NCI-H526 (cell line): ENCODE data around the gene MTHFD1.
"Not testable (repeated sequence)": the region's sequence is repeated elsewhere in the genome, so short reads cannot be mapped to it uniquely, and the experiment has no call there.

Source experiments
- DNase-seq, 2 experiments: peaks; one replicate each; lab custom pipeline; 2025; lab: John Stamatoyannopoulos, UW

Gene MTHFD1

GRCh38 chr14:64387782-64388532 lies at the start of gene MTHFD1:
TSS of gene MTHFD1 (plus strand) at chr14:64388353. CDS start at chr14:64388428, 75 bp downstream.
- peak; percentile 99 to 100 for DNase-seq

GRCh38 chr14:64338616-64339316 lies 49.4 kb upstream of the MTHFD1 start:
- DNase-seq, result peak; percentile 98 to 99

DNA sequence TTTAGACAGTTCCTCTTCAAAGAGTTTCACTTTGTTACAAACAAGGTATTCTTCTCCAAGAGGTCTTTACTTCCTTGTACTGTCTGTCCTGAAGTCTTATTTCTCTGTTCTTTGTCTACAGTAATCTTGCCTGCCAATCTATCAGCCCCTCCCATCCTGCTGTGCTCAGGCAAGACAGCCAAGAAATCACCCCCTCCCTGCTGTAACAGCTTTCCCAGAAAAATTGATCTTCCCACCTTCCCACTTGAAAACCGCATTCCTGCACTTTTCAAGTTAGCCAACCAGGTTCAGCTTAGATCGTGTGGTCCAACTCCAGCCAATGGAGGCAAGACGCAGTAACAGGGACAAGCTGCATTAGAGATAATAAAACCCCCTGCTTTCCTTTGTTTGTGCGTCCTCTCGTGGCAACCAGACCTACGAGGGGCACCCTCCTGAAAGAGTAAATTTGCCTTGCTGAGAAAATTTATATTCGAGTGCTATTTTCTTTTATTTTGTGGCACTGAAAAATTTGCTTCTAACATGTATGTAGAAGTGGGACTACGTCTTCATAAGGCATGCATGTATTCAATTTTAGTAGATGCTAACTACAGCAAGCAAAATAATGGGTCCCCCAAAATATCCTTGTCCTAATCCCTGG lies 47.5 kb upstream of the MTHFD1 start:
- DNase-seq, result no peak

DNA sequence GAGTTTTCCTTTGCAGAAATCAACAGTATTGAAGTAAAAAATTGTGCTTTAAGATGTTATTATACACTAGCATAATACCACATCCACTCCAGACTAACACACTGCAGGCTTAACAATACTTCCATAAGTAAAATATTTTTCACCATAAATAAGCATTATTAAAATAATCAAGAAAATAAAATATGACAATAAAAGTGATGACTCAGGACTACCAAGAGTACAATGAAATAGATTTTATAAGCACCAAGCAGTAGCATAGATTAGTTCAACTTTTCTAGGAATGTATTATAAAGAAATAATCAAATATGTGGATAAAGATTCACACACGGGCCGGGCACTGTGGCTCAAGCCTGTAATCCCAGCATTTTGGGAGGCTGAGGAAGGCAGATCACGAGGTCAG lies 40.4 kb upstream of the MTHFD1 start:
- DNase-seq, result no peak

- no peak for DNase-seq
Observed at GRCh38 chr14:64349741-64350490, 38.2 kb upstream of the MTHFD1 start.

- no peak for DNase-seq
Observed at GRCh38 chr14:64363265-64363846, 24.8 kb upstream of the MTHFD1 start.

DNA sequence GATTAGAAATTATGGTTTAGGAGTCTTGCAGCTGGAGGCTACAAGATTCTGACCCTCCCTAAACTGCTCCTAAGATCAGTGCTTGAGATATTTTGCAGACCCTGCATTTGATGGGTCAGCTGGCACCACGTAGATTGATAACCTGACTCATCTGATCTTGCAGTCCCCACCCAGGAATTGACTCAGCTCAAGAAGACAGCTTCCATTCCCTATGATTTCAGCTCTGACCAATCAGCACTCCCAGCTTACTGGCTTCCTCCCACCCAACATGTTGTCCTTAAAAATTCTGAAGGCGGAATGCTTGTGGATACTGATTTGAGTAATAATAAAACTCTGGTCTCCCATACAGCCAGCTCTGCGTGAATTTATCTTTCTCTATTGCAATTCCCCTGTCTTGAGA lies 23.2 kb upstream of the MTHFD1 start:
- no peak for DNase-seq

DNA sequence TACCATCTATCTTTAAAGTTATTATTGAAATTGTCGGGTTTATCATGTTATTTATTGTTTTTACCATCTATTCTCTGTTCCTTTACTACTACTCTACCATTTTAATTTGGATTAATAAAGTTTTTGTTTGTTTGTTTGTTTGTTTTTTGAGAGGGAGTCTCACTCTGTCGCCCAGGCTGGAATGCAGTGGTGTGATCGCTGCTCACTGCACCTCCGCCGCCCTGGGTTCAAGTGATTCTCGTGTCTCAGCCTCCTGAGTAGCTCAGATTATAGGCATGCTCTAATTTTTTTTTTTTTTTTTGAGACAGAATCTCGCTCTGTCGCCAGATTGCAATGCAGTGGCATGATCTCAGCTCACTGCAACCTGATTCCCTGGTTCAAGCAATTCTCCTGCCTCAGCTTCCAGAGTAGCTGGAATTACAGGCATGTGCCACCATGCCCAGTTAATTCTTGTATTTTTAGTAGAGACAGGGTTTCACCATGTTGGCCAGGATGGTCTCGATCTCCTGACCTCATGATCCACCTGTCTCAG lies 22.7 kb upstream of the MTHFD1 start:
- DNase-seq, result not testable (repeated sequence)

- DNase-seq, result no peak
Observed at GRCh38 chr14:64369201-64369600, 19.0 kb upstream of the MTHFD1 start.

DNA sequence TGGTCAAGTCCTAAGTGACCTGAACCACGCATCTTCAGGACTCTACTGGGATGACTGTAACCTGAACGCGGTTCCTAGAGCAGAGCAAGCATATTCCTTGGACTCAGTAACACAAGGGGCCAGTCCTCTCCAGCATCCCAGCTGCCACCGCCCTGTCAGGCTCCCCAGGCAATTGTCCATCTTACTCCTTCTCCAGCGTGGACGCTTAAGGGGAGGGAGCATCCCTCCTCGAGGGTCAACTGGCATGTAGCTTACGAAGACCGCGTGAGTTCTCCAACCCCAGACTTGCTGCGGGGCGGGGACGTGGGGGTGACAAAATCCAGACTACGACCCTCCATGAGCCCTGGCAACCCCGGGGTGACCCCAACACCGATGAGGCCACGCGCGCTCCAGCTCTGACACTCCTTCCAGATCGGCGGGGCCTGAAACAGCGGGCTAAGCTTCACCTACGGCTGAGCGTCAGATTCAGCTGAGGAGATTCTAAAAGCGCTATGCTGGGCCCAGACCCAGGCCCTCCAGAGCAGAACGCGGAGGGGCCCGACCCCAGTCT lies 846 bp upstream of the MTHFD1 start:
- peak in 1 of 2 experiments; percentile 51 for DNase-seq

GRCh38 chr14:64388533-64389285 lies 556 bp downstream of the MTHFD1 start:
- peak; percentile 35 to 67 for DNase-seq

DNA sequence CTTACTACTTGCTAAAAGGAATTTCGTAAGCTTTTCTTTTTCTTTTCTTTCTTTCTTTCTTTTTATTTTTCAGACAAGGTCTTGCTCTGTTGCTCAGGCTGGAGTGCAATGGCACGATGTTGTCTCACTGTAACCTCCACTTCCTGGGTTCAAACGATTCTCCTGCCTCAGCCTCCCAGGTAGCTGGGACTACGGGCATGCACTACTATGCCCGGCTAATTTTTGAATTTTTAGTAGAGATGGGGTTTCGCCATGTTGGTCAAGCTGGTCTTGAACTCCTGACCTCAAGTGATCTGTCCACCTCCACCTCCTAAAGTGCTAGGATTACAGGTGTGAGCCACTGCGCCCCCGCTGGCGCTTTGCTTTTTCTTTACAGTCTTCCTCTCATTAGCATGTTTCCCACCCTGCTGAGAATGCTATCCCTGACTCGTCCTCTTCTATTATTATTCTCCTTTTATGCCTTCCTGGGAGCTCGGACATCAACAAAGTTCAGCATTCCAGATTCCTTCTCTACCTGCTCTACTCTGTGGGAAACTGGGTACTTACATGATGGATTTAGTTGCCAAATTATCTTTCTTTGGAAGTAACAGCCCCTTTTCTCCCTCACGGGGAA lies 3.1 kb downstream of the MTHFD1 start:
- DNase-seq, result no peak

DNA sequence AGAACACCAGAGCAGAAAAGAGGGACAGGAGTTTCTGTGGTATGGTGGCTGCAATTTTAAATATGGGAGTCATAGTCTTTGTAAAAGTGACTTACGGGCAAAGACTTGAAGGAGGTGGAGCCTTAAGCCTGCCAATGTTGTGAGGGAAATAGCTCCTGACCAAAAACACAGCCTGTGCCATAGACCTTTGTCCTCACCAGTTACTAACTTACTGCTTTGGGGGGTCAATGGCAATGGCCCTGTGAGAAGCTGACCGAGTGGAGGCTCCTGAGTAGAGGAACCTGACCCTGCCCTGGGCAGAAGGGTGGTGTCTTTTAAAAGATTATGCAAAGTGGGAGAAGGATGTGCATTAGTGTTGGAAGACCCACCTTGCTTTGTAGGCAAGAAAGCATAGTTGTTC lies 3.8 kb downstream of the MTHFD1 start:
- no peak for DNase-seq

GRCh38 chr14:64393189-64393726 lies 5.1 kb downstream of the MTHFD1 start:
- DNase-seq, result not testable (repeated sequence)

DNA sequence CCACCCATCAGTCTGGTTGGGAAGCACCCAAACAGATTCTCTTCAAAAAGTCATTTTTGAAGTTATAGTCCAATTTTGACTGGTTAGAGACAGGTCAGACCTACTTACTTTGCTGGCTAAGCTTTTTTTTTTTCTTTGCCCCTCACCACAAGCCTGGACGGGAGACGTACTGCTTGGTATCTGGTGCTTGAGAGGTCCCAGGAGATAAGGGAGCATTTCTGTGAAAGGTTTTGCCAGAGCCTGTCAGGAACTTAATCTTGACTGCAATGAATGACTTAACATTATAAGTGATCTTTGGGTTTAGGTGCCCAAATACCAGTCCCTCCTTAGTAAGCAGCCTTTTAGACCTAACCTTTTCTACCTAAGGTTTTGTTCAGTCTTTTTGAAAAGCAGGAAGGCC lies 6.3 kb downstream of the MTHFD1 start:
- no peak for DNase-seq

- no peak for DNase-seq
Observed at GRCh38 chr14:64394977-64395633, 7.0 kb downstream of the MTHFD1 start.

DNA sequence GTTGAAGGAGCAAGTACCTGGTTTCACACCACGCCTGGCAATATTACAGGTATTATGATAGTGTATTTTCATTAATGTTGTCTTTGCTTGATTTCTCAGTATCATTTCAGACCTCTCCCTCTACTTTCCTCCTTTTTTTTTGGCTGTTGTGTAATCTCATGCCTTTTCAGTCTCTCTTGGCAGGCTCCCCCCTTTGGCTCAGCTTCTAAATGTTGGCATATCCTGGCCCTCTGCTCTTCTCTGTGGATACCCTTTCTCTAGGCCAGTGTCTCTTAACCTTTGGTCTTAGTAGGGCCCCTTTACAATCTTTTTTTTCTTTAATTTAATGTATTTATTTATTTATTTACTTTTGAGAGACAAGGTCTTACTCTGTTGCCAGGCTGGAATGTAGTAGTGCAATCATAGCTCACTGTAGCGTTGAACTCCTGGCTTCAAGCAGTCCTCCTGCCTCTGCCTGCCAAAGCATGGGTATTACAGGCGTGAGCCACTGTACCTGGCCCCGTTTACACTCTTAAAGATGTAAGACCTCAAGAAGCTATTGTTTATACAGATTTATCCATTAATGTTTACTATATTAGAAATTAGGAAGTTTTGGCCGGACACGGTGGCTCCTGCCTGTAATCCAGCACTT lies 12.8 kb downstream of the MTHFD1 start:
- no peak for DNase-seq

GRCh38 chr14:64401949-64402348 lies 13.8 kb downstream of the MTHFD1 start:
- no peak for DNase-seq

DNA sequence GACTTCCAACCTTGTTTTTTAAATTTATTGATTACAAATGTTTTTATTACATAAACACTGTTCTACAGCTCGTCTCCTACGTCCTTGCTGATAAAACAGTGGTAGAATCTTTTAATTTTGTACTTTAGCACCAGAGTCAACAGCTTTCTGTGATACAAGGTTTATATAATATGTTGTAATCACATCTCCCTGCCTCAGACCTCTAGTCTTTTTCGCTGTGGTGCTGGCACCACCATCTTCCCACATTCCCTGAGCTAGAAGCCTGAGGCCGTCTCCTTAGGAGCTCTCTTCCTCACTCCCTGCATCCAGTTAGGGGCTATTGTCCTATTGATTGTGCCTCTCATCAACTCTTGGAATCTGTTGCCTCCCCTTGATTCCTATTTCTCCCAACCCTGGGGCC lies 17.1 kb downstream of the MTHFD1 start:
- DNase-seq, result no peak
